IPS DF 6.9 (cell line): ENCODE measurements around the gene GRID1.
"Not testable (repeated sequence)": the region's sequence is repeated elsewhere in the genome, so short reads cannot be mapped to it uniquely, and the experiment has no call there.

Experiments
- DNase-seq: peaks from one replicate; pipeline ENCODE4 v3.0.0-alpha.2; 2013; ENCODE audit warnings: low read depth, low spot score
- H3K27ac ChIP-seq: one replicate; pipeline ENCODE4 v1.5.1; 2013; ENCODE audit warnings: low read length, control low read depth
- H3K27me3 ChIP-seq: 2 replicates; pipeline ENCODE4 v1.6.1; 2013; ENCODE audit warnings: mild to moderate bottlenecking, low read length; ENCODE audit not compliant: control insufficient read depth, insufficient read depth
- H3K36me3 ChIP-seq: 2 replicates; pipeline ENCODE4 v1.6.1; 2013; ENCODE audit warnings: low read length; ENCODE audit not compliant: control insufficient read depth, insufficient read depth
- H3K4me1 ChIP-seq: 2 replicates; pipeline ENCODE4 v1.6.1; 2013; ENCODE audit warnings: low read length; ENCODE audit not compliant: control insufficient read depth, insufficient read depth
- H3K4me3 ChIP-seq: 2 replicates; pipeline ENCODE4 v1.5.1; 2013; ENCODE audit warnings: mild to moderate bottlenecking, low read length
- H3K9me3 ChIP-seq: 2 replicates; pipeline ENCODE4 v1.6.1; 2013; ENCODE audit warnings: low read length, inconsistent platforms; ENCODE audit not compliant: control insufficient read depth, insufficient read depth
- WGBS: extraction: QIAGEN DNeasy Blood & Tissue Kit; methylation state at CpG from one replicate; pipeline ENCODE4 v1.1.7; 2013; ENCODE audit warnings: mixed read lengths, missing lambda C conversion rate; ENCODE audit not compliant: insufficient read length, insufficient coverage; 5-methylcytosine and 5-hydroxymethylcytosine counted together

The GRID1 gene

DNA sequence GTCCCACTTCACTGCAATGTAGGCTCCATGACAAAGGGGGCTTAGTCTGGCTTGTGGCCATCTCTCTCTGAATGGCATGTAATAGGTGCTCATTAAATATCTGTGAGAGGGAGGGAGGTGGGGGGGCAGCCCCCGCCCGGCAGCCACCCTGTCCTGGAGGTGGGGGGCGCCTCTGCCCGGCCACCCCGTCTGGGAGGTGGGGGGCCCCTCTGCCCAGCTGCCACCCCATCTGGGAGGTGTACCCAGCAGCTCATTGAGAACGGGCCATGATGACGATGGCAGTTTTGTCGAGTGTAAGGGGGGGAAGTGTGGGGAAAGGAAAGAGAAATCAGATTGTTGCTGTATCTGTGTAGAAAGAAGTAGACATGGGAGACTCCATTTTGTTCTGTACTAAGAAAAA is 334.5 kb downstream of the GRID1 start:
- not testable (repeated sequence) for DNase-seq, H3K9me3 ChIP-seq, H3K36me3 ChIP-seq, H3K4me1 ChIP-seq, H3K4me3 ChIP-seq, H3K27me3 ChIP-seq, H3K27ac ChIP-seq
- whole genome bisulfite sequencing, result 100% methylated on average over 1 of the region's 8 CpGs

DNA sequence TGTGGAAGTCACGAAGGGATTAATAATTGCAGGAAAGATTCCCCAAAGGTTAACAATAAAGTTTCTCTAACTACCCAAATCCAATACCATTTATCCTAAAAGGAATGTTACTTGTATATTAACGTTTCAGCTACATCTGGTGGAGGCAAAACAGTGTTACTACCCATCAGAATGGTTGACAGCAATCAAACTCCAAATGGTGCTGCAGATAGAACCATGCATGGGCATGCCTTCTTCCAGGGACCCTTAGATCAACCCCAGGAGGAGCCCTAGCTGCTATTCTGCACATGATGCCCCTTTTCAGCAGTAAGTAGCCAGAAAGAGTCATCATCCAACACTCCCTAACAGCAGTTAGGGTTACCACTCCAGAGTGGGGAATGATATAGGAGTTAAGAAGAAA is 336.3 kb downstream of the GRID1 start:
- Histone ChIP-seq H3K4me1 (no peaks in the 10 kb centered on the region), H3K27ac (no peak overlapping the region), H3K9me3 (peaks cover 3% of the 10 kb centered on the region), H3K36me3 (no peaks in the 10 kb centered on the region), H3K4me3 (no peak overlapping the region), H3K27me3 (no peaks in the 10 kb centered on the region)
- DNase-seq, result no peak
- WGBS, result no CpG with 5 or more reads among the region's 2 CpGs

DNA sequence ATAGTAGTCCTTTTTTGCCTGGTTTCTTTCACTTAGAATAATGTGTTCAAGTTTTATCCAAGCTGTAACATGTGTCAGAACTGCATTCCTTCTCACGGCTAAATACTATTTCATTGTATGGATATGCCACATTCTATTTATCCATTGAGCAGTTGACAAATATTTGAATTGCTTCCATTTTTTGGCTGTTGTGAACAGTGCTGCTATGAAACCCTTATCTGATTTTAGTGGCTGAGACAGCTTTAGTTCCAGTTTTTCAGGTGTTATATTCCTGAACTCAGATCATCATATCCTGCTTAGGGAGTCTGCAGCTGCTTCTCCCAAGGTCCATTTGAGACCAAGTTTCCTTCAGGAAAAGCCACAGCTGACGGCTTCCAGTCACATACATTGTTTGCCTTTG is 339.2 kb downstream of the GRID1 start:
- DNase-seq, result no peak
- Histone ChIP-seq H3K4me1 (no peaks in the 10 kb centered on the region), H3K27me3 (no peaks in the 10 kb centered on the region), H3K4me3 (no peak overlapping the region), H3K9me3 (peaks cover 3% of the 10 kb centered on the region), H3K36me3 (no peaks in the 10 kb centered on the region), H3K27ac (no peak overlapping the region)
- WGBS, result no CpG with 5 or more reads among the region's 2 CpGs

GRCh38 chr10:86025509-86025908 is 341.1 kb downstream of the GRID1 start:
- no peaks in the 10 kb centered on the region for H3K36me3 ChIP-seq
- H3K27me3 ChIP-seq, result no peaks in the 10 kb centered on the region
- H3K27ac ChIP-seq, result no peak overlapping the region
- no CpG with 5 or more reads among the region's 3 CpGs for WGBS
- DNase-seq, result no peak
- H3K4me1 ChIP-seq, result no peaks in the 10 kb centered on the region
- no peak overlapping the region for H3K4me3 ChIP-seq
- peaks cover 1% of the 10 kb centered on the region; the same call in 1 of the 2 replicates for H3K9me3 ChIP-seq

GRCh38 chr10:86024281-86025041 is 342.1 kb downstream of the GRID1 start:
- H3K4me3 ChIP-seq, result no peak overlapping the region
- no peaks in the 10 kb centered on the region for H3K9me3 ChIP-seq
- no peaks in the 10 kb centered on the region for H3K27me3 ChIP-seq
- H3K4me1 ChIP-seq, result no peaks in the 10 kb centered on the region
- no peak for DNase-seq
- H3K27ac ChIP-seq, result no peak overlapping the region
- H3K36me3 ChIP-seq, result no peaks in the 10 kb centered on the region
- no CpG with 5 or more reads among the region's 8 CpGs for WGBS

GRCh38 chr10:86023931-86024280 is 342.7 kb downstream of the GRID1 start:
- no peaks in the 10 kb centered on the region for H3K9me3 ChIP-seq
- H3K36me3 ChIP-seq, result no peaks in the 10 kb centered on the region
- no peak overlapping the region for H3K4me3 ChIP-seq
- no peaks in the 10 kb centered on the region for H3K4me1 ChIP-seq
- no peak for DNase-seq
- no peaks in the 10 kb centered on the region for H3K27me3 ChIP-seq
- no CpG with 5 or more reads among the region's 4 CpGs for whole genome bisulfite sequencing
- H3K27ac ChIP-seq, result no peak overlapping the region

GRCh38 chr10:86023336-86023735 is 343.3 kb downstream of the GRID1 start:
- H3K36me3 ChIP-seq, result no peaks in the 10 kb centered on the region
- WGBS, result no CpG with 5 or more reads among the region's 3 CpGs
- H3K27ac ChIP-seq, result no peak overlapping the region
- H3K9me3 ChIP-seq, result no peaks in the 10 kb centered on the region
- no peaks in the 10 kb centered on the region for H3K4me1 ChIP-seq
- no peaks in the 10 kb centered on the region for H3K27me3 ChIP-seq
- H3K4me3 ChIP-seq, result no peak overlapping the region
- DNase-seq, result no peak

- H3K9me3 ChIP-seq, result no peaks in the 10 kb centered on the region
- no peak overlapping the region for H3K27ac ChIP-seq
- no peak overlapping the region for H3K4me3 ChIP-seq
- no peaks in the 10 kb centered on the region for H3K36me3 ChIP-seq
- no CpG with 5 or more reads among the region's 4 CpGs for WGBS
- no peak for DNase-seq
- H3K27me3 ChIP-seq, result no peaks in the 10 kb centered on the region
- no peaks in the 10 kb centered on the region for H3K4me1 ChIP-seq
Observed at GRCh38 chr10:86022906-86023305, 343.7 kb downstream of the GRID1 start.

DNA sequence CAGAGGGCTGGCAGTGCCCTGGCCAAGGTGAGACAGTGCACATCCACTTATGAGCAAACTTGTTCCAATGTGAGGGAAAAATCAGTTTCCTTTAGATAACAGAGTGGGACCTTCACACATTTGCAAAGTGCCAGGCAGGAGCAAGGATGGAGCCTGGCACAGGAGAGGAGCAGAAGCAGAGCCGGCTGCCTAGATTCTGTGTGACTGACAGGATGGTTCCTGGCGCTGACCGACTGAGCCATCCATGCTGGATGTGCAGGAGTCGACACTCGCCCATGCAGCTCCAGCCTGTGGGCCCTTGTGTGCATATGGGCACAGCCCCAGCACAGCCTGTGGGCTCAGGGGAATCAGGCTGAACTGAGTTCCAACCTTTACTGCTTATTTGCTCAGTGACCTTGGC is 346.5 kb downstream of the GRID1 start:
- H3K27me3 ChIP-seq, result no peaks in the 10 kb centered on the region
- WGBS, result no CpG with 5 or more reads among the region's 5 CpGs
- H3K9me3 ChIP-seq, result no peaks in the 10 kb centered on the region
- H3K4me3 ChIP-seq, result no peak overlapping the region
- DNase-seq, result no peak
- H3K36me3 ChIP-seq, result no peaks in the 10 kb centered on the region
- H3K27ac ChIP-seq, result no peak overlapping the region
- no peaks in the 10 kb centered on the region for H3K4me1 ChIP-seq

DNA sequence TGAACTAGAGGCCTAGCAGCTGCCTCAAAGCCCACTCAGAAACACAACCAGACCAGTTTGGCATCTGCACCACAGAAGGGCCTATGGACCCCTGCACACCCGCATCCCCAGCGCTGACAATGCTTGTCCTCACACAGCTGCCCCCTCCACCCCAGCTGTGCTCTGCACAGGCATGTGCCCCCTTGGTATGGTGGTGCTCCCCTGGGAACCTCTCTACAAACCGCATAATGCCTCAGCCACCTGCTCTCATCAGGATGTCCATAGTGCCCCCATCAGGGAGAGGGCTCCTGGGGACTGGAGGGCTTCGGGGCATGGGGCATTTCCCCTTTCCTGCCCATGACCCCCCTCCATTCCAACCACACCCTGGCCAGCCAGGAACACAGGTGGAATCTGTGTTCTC is 347.5 kb downstream of the GRID1 start:
- H3K27ac ChIP-seq, result no peak overlapping the region
- no CpG with 5 or more reads among the region's 4 CpGs for WGBS
- no peak for DNase-seq
- H3K4me1 ChIP-seq, result no peaks in the 10 kb centered on the region
- no peaks in the 10 kb centered on the region for H3K27me3 ChIP-seq
- no peaks in the 10 kb centered on the region for H3K9me3 ChIP-seq
- no peaks in the 10 kb centered on the region for H3K36me3 ChIP-seq
- H3K4me3 ChIP-seq, result no peak overlapping the region

DNA sequence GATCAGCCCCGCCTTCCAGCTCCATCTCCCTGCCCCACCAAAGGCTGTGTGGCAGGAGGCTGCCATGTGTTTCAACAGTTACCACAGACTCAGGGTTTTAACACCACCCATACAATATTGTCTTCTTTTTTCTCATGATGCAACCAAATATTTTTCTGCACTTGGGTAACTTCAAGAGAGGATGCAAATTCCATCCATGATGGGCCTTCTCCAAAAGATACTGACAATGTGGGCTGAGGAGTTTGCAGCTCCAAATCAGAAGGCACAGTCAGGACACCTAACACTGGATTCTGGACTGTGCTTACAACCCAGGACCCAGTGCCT is 347.9 kb downstream of the GRID1 start:
- H3K9me3 ChIP-seq, result no peaks in the 10 kb centered on the region
- H3K27ac ChIP-seq, result no peak overlapping the region
- H3K36me3 ChIP-seq, result no peaks in the 10 kb centered on the region
- no peak overlapping the region for H3K4me3 ChIP-seq
- no CpG with 5 or more reads among the region's 1 CpG for WGBS
- H3K27me3 ChIP-seq, result no peaks in the 10 kb centered on the region
- H3K4me1 ChIP-seq, result no peaks in the 10 kb centered on the region
- no peak for DNase-seq
